Measurements from ENCODE around the gene OXCT1. TPM values are rescaled to one million over a fixed set of nuclear protein-coding genes. Genes with fewer than 3 reads are reported as not detected.

OXCT1 gene
- total and polyA plus RNA-seq, 2 of the 13 experiments (the other 11 are each of a cell fraction or from before 2014, with no cell fraction given) = 0.92 to 4.7 TPM

GRCh38 chr5:41764650-41765049, 105.6 kb downstream of the OXCT1 start (continued):
- TF ChIP-seq ZNF503 (CRISPR knock-in tag; IDR thresholded peaks at IDR 0.05) (no peak), STAT6 (CRISPR knock-in tag; IDR thresholded peaks at IDR 0.05; ENCODE audit: borderline replicate concordance) (no peak)

- in situ Hi-C loops (cut with HindIII; ENCODE audit: extremely low pct_ligation_motif_present, low pct_unique_long_range_greater_than_20kb) = no loop called here
- CTCF ChIA-PET (ENCODE audit: low intra/inter-chr PET ratio, low total read pairs) = no interaction called here
- POLR2A ChIA-PET = no interaction called here
- no peak overlapping the region for H2AFZ ChIP-seq (ENCODE audit: low read length)
- WGBS (ENCODE audit: low lambda C conversion rate) = 48% methylated on average over 2 of the region's 2 CpGs
- H3K27me3 ChIP-seq (ENCODE audit: control insufficient read depth in 1 of 2, insufficient read depth in 2 of 2, low read length in 2 of 2) = no peaks in the 10 kb centered on the region
- FAIRE-seq (no peak), DNase-seq (ENCODE audit: low spot score) (no peak), ATAC-seq (no peak)
- BruUV-seq (replicated peaks) = no TSS peak
- H3K4me3 ChIP-seq (replicated peaks in 1 of 3; ENCODE audit: insufficient read depth in 1 of 3, low read depth in 2 of 3, low read length in 3 of 3) = no peak overlapping the region
- no peak overlapping the region for H3K27ac ChIP-seq (ENCODE audit: extremely low read length, insufficient read depth, low read length)
- no peaks in the 10 kb centered on the region for H3K36me3 ChIP-seq (replicated peaks in 1 of 2; ENCODE audit: control insufficient read depth in 1 of 2, insufficient read depth in 2 of 2, low read length in 2 of 2)
- H3K9ac ChIP-seq (ENCODE audit: insufficient read depth, low read depth, low read length) = no peak overlapping the region
- H3K4me1 ChIP-seq (ENCODE audit: insufficient read depth, low read length) = peaks cover 6% of the 10 kb centered on the region; the same call in 1 of the 2 replicates
- no peaks in the 10 kb centered on the region for H4K20me1 ChIP-seq (ENCODE audit: insufficient read depth, low read length)
- H3K4me2 ChIP-seq (ENCODE audit: low read depth, low read length) = no peak overlapping the region
- no peaks in the 10 kb centered on the region for H3K79me2 ChIP-seq (ENCODE audit: insufficient read depth, low read length)
- H3K9me3 ChIP-seq (ENCODE audit: low read length) = no peaks in the 10 kb centered on the region
- intact Hi-C loops (cut with micrococcal nuclease; ENCODE audit: unreplicated experiment) = no loop called here
- no peak for TF ChIP-seq PRDM4 (CRISPR knock-in tag; IDR thresholded peaks at IDR 0.05; ENCODE audit: borderline replicate concordance)
- TF ChIP-seq NR0B2 (CRISPR knock-in tag; IDR thresholded peaks at IDR 0.05) = no peak
- TF ChIP-seq GABPA (IDR thresholded peaks at IDR 0.05; ENCODE audit: low read depth, low read length) = no peak
- no peak for TF ChIP-seq GABPA (CRISPR knock-in tag; IDR thresholded peaks at IDR 0.05; ENCODE audit: low read depth)
- TF ChIP-seq HOXA9 (CRISPR knock-in tag; IDR thresholded peaks at IDR 0.05; ENCODE audit: borderline replicate concordance) = no peak
- no peak for TF ChIP-seq SMARCE1 (IDR thresholded peaks at IDR 0.05; ENCODE audit: borderline replicate concordance)
- no peak for TF ChIP-seq TBP (CRISPR knock-in tag; IDR thresholded peaks at IDR 0.05)
- no peak for TF ChIP-seq ZKSCAN8 (CRISPR knock-in tag; IDR thresholded peaks at IDR 0.05; ENCODE audit: borderline replicate concordance)
- TF ChIP-seq ARNT2 (CRISPR knock-in tag; IDR thresholded peaks at IDR 0.05; ENCODE audit: low read depth) = no peak
- no peak for TF ChIP-seq ATF3 (CRISPR knock-in tag; IDR thresholded peaks at IDR 0.05)
- no peak for TF ChIP-seq KDM5A (IDR thresholded peaks at IDR 0.05; ENCODE audit: borderline replicate concordance, low read length)
- no peak for TF ChIP-seq ZBTB2 (CRISPR knock-in tag; IDR thresholded peaks at IDR 0.05; ENCODE audit: low read depth)
Observed at GRCh38 chr5:41763574-41763973, 106.7 kb downstream of the OXCT1 start.
